Measurements from ENCODE around the gene AKIRIN1.
"Not testable (repeated sequence)": the region's sequence is repeated elsewhere in the genome, so short reads cannot be mapped to it uniquely, and the experiment has no call there.

Gene AKIRIN1

DNA sequence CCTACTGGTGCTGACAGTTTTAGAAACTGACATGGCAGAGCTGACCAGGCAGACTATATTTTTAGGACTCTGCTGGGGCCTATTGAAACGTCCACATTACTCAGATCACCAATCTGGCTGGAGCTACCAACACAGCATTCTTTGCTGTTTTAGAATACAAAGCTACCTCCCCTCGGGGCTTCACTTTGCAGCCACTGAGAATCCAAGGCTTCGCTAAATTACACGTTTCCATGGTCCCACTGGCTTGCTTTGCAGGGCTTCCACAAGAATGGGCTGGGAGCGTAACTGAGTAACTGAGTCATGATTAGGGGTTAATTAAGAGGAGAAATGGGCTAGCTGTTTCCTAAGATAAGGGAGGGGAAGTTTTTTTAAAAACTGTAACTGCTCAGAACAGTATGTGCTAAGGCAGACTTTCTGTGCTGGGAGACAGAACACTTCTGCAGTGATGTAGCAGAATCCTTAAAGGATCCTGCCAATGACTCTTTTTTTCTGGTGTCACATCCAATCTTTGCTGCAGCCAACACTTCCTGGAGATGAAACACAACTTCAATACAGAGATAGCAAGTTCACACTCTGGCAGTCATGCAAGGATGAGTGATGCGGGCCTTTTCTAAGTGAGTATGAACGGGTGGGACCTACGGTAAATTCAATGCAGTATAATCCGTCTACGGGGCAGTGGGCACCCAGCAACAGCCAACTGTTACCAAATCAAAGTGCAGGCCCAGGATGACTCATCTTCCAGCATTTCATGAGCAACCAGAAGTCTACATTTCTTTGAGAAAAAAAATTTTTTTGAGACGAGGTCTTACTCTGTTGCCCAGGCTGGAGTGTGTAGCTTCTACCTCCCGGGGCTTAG, 56.5 kb downstream of the AKIRIN1 start:
- TF ChIP-seq, protein P1, sequence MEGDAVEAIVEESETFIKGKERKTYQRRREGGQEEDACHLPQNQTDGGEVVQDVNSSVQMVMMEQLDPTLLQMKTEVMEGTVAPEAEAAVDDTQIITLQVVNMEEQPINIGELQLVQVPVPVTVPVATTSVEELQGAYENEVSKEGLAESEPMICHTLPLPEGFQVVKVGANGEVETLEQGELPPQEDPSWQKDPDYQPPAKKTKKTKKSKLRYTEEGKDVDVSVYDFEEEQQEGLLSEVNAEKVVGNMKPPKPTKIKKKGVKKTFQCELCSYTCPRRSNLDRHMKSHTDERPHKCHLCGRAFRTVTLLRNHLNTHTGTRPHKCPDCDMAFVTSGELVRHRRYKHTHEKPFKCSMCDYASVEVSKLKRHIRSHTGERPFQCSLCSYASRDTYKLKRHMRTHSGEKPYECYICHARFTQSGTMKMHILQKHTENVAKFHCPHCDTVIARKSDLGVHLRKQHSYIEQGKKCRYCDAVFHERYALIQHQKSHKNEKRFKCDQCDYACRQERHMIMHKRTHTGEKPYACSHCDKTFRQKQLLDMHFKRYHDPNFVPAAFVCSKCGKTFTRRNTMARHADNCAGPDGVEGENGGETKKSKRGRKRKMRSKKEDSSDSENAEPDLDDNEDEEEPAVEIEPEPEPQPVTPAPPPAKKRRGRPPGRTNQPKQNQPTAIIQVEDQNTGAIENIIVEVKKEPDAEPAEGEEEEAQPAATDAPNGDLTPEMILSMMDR (IDR thresholded peaks at IDR 0.05; ENCODE audit: insufficient read depth, missing control alignments), result no peak
- DNase-seq (ENCODE audit: insufficient read length, low spot score) (no peak), FAIRE-seq (no peak)

DNA sequence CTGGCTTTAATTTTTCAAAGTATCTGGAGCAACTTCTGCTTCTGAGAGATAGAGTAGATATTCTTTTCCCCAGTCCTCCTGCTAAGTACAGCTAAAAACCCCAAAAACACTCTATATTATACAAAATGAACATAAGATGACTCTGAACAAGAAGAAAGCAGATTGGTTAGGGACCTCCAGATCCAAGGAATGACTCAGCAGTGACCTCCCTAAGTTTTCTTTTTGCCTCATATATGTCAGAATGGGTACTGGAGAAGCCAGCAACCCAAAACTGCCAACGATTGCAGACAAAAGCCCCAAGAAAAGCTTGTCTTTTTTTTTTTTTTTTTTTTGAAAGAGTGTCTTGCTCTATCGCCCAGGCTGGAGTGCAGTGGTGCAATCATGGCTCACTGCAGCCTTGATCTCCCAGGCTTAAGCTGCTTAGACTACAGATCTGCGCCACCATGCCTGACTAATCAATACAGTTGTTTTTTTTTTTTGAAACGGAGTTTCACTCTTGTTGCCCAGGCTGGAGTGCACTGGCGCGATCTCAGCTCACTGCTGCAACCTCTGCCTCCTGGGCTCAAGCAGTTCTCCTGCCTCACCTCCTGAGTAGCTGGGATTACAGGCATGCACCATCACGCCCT, 57.8 kb downstream of the AKIRIN1 start:
- DNase-seq (ENCODE audit: insufficient read length, low spot score) (no peak), FAIRE-seq (no peak)
- TF ChIP-seq, protein P1 (IDR thresholded peaks at IDR 0.05; ENCODE audit: insufficient read depth, missing control alignments), result no peak

DNA sequence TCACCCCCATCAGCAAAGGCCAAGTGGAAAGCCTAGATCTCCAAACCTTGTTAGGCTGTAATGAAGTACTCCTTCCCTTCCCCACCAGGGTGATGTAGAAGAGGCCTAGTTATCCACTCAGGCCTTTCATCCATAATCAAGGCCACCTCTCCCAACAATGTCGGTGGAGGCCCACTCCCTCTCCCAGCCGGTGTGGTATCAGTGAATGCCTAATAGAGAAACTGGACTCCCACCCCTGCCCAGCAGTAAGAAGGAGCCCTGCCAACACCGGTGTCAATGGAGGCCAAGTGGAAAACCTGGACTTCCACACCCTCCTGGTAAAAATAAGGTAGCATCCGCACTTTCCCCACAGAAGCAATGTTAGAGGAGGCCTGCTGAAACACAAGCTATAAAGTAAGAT, 58.9 kb downstream of the AKIRIN1 start:
- DNase-seq (ENCODE audit: insufficient read length, low spot score), result no peak
- TF ChIP-seq, protein P1 (IDR thresholded peaks at IDR 0.05; ENCODE audit: insufficient read depth, missing control alignments), result no peak
- FAIRE-seq, result no peak

DNA sequence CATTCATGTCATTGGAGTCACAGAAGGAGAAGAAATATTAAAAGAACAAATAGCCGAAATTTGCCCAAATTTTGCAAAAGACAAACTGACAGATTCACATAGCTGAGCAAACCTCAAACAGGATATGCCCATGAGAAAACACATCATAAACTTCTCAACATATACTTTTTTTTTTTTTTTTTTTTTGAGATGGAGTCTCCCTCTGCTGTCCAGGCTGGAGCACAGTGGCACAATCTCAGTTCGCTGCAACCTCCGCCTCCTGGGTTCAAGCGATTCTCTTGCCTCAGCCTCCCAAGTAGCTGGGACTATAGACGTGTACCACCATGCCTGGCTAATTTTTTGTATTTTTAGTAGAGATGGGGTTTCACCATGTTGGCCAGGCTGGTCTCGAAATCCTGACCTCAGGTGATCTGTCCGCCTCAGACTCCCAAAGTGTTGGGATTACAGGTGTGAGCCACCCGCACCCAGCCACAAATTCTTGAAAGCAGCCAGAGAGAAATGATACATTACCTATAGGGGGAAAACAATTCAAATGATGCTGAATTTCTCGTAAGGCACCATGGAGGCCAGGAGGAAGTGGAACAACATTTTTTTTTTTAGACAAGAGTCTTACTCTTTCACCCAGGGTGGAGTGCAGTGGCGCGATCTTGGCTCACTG, 60.2 kb downstream of the AKIRIN1 start:
- not testable (repeated sequence) for DNase-seq (ENCODE audit: insufficient read length, low spot score); FAIRE-seq

DNA sequence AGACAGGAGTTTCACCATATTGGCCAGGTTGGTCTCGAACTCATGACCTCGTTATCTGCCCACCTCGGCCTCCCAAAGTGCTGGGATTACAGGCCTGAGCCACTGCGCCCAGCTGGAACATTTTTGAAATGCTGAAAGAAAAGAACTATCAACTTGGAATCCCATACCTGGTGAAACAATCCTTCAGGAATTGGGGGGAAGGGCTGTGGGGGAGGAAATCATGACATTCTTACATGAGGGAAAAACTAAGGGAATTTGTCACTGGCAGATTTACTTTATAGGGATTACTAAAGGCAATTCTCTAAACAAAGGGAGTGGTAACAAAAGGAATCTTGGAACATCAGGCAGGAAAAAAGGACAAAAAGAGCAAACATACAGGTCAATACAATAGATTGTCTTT, 60.9 kb downstream of the AKIRIN1 start:
- TF ChIP-seq, protein P1 (IDR thresholded peaks at IDR 0.05; ENCODE audit: insufficient read depth, missing control alignments), result no peak
- DNase-seq (ENCODE audit: insufficient read length, low spot score) (no peak), FAIRE-seq (no peak)

DNA sequence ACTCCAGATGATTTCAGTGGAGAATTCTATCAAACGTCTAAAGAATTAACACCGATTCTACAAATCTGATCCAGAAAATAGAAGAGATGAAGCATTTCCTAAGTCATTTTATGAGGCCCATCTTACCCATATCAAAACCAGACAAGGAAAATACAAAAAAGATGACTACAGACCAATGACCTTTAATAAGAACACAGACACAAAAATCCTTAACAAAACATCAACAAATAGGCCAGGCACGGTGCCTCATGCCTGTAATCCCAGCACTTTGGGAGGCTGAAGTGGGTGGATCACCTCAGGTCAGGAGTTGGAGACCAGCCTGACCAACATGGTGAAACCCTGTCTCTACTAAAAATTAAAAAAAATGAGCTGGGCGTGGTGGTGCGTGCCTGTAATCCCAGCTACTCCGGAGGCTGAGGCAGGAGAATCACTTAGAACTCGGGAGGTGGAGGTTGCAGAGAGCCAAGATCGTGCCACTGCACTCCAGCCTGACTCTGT, 64.2 kb downstream of the AKIRIN1 start:
- FAIRE-seq; DNase-seq (ENCODE audit: insufficient read length, low spot score): not testable (repeated sequence)
